DMS 273 (cell line): Measurements from ENCODE around the gene FGF3.

Experiments used
- DNase-seq: peaks from one replicate; lab custom pipeline; 2025; ENCODE audit not compliant: unreplicated experiment; lab: John Stamatoyannopoulos, UW

Gene FGF3

DNA sequence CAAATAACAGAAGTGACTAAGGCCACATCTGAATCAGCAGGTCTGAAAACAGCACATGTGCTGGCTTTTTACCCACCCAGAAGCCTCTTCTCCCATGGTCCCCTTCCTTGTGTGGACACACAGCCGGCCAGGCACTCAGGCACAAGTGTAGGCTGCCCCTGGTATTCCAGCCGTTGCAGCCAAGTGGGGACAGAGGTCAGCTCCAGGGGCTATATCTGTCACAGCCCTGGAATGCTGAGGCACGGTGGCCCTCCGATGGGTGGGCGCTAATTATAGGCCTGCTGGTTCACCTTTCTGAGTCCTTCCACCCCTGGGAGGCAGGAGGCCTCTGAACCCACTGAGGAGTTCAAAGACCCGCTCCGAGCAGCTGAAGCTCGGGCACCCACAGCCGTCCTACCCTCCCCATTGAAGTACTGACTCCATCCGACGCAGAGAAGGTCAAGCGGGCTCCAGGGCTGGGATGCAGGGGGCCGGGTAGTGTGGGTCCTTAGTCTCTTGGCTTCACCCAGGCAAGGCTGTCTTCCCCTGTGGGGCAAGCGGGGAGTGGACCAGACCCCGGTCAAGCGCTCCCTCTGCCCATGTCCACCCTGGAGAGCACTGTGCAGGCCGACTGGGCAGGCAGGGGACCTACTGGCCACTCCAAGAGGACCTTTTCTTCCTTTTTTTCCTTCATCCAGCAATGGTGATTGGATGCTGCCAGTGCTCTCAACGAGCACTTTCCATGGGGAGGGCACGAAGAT, 14.3 kb downstream of the FGF3 start:
- DNase-seq = no peak

DNA sequence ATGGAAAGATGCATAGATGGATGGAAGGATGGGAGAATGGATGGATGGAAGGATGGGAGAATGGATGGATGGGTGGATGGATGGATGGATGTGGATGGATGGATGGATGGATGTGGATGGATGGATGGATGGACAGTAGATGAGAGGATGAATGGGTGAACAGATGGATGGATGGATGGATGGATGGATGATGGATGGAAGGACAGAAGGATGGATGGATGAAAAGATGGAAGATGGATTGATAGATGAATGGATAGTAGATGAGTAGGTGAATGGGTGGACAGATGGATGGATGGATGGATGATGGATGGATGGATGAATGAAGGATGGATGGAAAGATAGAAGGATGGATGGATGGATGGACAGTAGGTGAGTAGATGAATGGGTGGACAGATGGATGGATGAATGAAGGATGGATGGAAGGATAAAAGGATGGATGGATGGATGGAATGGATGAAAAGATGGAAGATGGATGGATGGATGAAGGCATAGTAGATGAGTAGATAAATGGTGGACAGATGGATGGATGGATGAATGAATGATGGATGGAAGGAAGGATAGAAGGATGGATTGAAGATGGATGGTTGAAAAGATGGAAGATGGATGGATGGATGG, 15.5 kb downstream of the FGF3 start:
- DNase-seq = no peak

- DNase-seq = no peak
Measured at GRCh38 chr11:69803022-69803421, 16.2 kb downstream of the FGF3 start.

DNA sequence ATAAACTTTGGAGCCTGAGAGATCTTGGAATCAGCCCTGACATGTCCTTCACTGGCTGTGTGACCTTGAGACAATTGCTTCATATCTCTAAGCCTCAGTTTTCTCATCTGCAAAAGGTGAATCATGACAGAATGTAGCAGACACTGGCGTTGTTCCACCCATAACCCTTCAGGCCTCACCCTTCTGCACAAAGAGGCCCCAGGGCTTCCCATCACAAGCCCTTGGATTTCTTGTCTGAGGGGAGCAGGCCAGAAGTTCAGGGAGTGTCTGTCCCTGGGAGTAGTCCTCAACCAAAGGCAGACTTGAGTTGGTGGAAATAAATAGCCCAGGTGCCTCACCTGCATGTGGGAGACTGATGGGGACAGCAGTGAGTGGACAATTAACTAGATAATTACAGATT, 16.6 kb downstream of the FGF3 start:
- no peak for DNase-seq

GRCh38 chr11:69801513-69802335, 17.5 kb downstream of the FGF3 start:
- DNase-seq = peak; percentile 35

- DNase-seq = no peak
Measured at GRCh38 chr11:69800278-69800677, 18.9 kb downstream of the FGF3 start.

DNA sequence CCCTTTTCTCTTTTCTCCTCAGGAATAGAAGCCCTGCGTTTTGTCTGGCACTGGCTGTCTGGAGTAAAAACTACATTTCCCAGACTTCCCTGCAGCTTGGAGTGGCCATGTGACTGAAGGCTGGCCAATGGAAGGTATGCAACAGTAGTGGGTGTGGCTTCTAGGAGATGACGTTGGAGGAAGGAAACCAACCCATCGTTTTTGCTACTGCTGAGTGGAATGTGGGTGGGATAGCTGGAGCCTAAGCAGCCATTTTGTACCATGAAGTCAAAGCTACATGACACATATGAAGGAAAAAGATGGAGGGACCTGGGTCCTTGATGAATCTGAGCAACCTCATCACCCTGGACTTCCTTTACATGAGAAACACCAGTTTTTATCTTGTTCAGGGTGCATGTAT, 19.6 kb downstream of the FGF3 start:
- peak; percentile 55 for DNase-seq

DNA sequence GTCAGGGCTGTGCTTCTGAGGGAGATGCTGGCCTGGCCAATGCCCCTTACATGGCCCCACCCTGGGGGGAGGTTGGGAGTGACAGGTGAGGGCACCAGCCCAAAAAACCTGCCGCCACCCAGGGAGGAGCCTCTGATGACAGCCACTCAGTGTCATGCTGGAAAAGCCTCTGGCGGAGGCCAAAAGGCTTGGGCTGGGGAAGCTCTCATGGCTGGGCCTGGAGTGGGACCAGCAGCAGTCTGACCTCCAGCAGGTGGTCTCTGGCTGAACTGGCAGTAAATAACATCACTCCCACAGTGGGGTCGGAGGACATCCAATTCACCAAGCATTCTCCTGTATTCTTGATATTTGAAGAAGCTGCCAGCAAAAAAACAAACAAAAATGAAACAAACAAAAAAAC, 20.1 kb downstream of the FGF3 start:
- DNase-seq = no peak

DNA sequence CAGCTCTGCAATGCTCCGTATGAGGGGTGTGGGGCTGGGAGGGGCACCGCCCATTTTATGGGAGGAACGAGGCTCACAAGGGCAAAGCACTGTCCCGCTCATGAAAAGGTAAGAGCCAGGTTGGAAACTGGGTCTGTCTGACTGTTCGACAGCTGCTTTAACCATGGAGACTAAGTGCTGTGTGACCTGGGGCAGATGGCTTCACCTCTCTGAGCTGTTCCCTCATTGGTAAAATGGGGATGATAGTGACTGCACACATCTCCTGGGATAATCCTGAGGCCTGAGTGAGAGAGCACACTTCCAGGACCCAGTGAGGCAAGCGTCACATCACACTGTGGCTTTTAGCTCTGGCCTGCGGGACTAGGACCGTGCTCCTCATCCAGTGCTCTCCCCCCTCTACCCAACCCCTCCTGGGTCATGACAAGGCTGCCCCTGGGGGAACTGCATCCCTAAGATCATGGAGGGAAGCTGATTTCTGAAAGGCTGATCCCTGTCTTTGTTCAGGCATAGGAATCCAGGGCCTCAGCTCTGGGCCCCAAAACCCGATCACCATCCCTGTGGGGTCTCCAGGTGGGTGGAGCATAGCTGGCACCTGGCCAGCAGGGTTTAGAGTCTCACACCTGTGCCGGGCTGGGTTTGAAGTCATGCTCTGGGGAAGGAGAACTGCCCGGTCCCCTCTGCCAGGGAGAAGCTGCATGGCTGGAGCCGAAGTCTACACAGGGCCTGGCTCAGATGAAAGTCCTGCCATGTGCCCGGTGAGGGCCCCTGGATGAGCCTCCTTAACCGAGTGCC, 21.3 kb downstream of the FGF3 start:
- DNase-seq = no peak

- no peak for DNase-seq
Measured at GRCh38 chr11:69797156-69797555, 22.1 kb downstream of the FGF3 start.

DNA sequence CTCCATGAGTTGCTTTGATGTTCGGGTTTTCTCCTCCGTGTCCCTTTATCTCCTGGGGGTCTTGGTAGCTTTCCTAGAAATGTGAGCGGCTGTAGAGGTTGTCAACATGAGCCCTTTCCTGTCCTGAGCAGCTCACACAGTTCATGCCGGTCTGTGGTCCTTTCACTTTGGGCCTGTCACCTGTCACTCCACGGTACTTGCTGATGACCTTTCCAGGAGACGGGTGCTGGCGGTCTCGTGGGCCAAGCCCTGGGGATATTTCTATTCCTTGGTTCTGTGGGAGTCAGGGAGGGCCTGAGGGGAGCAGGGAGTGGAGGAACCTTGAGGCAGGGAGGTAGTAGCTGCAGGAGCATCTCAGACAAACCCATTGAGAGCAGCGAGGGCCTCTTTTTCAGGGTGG, 23.2 kb downstream of the FGF3 start:
- no peak for DNase-seq

DNA sequence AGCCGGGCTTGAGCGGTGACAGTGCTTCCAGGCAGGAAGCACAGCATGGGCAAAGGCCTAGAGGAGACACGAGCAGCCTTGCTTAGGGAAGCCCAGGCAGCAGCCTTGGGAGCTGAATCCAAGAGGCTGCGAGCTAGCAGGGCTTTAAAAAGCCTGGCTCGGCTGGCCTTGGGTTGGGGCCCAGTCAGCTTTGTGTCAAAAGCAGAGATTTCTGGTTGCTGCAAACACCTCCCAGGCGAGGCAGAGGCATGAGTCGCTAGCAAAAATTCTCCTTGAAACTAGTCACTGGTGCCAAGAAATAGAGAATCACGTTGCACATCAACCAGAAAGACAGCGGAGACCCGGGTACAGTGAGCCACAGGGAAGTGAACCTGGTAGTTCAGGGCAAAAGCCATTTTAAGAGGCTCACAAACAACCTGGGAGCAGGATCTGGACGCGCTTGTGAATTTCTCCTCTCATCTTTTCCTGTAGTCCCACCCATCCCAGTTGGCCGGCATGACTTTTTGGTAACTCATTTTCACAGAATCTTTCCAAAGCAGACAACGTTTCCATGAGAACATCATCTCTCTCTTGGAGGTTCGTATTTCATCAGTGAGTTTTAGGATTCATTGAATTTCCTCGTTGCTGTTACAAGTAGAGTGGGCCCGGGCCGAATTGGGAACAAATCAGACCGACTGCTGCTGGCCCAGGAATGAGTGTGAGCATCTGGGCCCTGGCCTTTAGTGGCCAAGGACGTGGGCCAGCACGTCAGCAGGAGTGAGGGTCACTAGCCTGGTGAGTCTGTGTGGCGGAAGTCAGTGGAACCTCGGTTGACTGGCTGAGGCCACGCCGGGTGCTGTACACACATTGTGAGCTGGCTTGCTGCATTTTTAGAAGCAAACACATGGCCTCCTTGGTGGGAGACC, 27.7 kb downstream of the FGF3 start:
- no peak for DNase-seq

GRCh38 chr11:69788956-69789355, 30.3 kb downstream of the FGF3 start:
- no peak for DNase-seq

DNA sequence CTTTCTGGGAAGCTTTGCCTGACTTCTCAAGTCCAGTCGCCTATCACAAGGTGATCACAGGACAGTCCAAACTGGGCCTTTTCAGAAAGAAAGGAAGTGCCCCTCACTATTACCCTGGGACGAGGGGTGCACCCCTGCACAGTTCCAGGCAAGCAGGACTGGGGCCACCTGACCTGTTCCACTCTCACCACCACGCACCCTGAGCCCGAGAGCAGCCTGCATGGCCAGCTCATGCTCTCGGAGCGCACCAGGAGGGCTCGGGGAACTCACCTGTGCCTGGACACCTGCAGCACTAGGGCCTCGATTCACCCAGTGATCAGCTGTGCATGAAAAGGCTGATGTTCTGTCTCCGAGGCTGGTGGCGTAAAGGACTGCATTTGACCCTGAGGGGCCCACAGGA, 31.3 kb downstream of the FGF3 start:
- no peak for DNase-seq

DNA sequence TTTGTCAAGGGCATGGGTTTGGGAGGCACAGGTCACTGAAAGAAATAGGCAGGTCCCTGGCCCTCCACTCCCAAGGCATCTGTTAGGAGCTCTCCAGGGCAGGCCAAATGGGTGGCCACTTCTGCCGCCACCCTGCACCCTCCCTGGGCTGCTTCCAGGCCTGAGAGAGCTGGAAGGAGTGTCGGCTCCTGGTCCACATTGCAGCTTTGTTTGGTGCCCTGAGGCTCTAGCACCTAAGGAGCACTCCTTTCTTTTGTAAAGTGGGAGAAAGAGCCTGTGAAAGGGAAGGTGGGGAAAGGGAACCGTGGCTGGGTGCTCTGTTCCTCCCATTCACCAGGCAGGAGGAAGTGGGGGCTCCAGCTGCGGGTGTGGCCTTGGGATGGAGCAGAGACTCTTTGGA, 31.8 kb downstream of the FGF3 start:
- no peak for DNase-seq

GRCh38 chr11:69781241-69781640, 38.0 kb downstream of the FGF3 start:
- no peak for DNase-seq

GRCh38 chr11:69778373-69778772, 40.8 kb downstream of the FGF3 start:
- DNase-seq = no peak

- DNase-seq = peak; percentile 18
Measured at GRCh38 chr11:69775163-69775755, 44.0 kb downstream of the FGF3 start, which contains the start of gene FGF4. Gene FGF4 (minus strand): TSS chr11:69775341. CDS start chr11:69775084, 257 bp downstream.

DNA sequence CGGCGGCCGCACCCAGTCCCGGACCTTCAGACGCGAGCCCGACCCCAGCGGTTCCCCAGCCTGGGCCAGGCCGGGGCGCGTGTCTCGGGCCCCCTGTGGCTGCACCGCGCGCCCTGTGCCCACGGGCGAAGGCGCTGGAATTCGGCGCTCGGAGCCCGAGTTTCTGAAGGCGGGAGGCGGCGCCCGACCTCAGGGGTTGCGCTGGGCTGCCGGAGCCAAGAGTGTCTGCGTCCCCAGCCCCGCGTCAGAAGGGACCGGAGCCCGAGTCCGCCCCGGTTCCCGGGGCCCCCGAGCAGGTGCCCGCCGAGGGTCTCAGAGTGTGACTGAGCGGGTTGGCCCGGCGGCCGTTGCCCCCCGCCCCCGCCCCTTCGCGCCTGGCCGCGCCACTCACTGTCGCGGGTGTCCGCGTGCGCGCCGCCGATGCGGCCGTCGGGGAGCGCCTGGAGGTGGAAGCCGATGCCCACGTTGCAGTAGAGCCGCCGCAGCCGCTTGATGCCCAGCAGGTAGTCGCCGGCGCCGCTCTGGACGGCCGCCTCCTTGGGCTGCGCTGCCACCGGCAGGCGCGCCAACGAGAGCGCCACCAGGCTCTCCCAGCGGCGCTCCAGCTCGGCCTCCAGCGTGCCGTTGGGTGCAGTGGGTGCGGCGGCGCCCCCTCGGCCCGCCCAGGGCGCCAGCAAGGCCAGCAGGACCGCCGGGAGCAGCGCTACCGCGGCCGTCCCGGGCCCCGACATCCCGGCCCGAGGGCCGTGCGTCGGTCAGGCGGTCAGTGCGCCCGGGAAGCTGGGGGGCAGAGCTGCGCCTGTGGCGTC, 44.7 kb downstream of the FGF3 start:
- no peak for DNase-seq
